Upper lobe of left lung (tissue), 6 donors: ENCODE data around the gene AFF1. TPM values are rescaled to one million over a fixed set of nuclear protein-coding genes. Genes with fewer than 3 reads are reported as not detected.
A peak's percentile ranks its signal among the peaks of the same experiment; 100 is the strongest.

Source experiments
- ATAC-seq, 2 donors: fragments of 200-7000 bp; cut with Tn5 transposase; one replicate each; pipeline ENCODE4 v1.9.1; 2022; ENCODE audit warnings: mild to moderate bottlenecking in 2 of 2, moderate library complexity in 2 of 2; ENCODE audit not compliant: low FRiP score in 2 of 2
- DNase-seq, 2 donors: peaks; one replicate each; pipeline ENCODE4 v3.0.0-alpha.2; 2019 to 2020
- H3K27ac ChIP-seq, 4 donors: fragments of 200-600 bp; sonication (generic); one replicate each; pipeline ENCODE4 v1.5.1; 2016 to 2019
- H3K27me3 ChIP-seq, 4 donors: fragments of 200-600 bp; sonication (generic); one replicate each; pipeline ENCODE4 v1.5.1; 2017 to 2019
- H3K36me3 ChIP-seq, 4 donors: fragments of 200-600 bp; sonication (generic); one replicate each; pipeline ENCODE4 v1.5.1; 2016 to 2019
- H3K4me1 ChIP-seq, 4 donors: fragments of 200-600 bp; sonication (generic); one replicate each; pipeline ENCODE4 v1.5.1; 2018 to 2019
- H3K4me3 ChIP-seq, 4 donors: fragments of 200-600 bp; sonication (generic); one replicate each; pipeline ENCODE4 v1.5.1; 2017 to 2019; ENCODE audit warnings: mild to moderate bottlenecking in 2 of 4, moderate library complexity in 1 of 4
- H3K9me3 ChIP-seq, 4 donors: fragments of 200-600 bp; sonication (generic); one replicate each; pipeline ENCODE4 v1.5.1; 2018 to 2019
- EP300 ChIP-seq, 4 donors: sonication (generic); formaldehyde crosslinking; IDR thresholded peaks; one replicate each; pipeline ENCODE4 v1.5.1; 2017; ENCODE audit warnings: antibody characterized with exemption in 4 of 4, control low read depth in 2 of 4
- POLR2A ChIP-seq, 4 donors: fragments of 450-650 bp; IDR thresholded peaks; one replicate each; pipeline ENCODE4 v1.5.1; 2016 to 2017; ENCODE audit warnings: antibody characterized with exemption in 4 of 4, mild to moderate bottlenecking in 2 of 4
- POLR2AphosphoS5 ChIP-seq, 2 donors: sonication (generic); formaldehyde crosslinking; IDR thresholded peaks; one replicate each; pipeline ENCODE4 v1.5.1; 2017; ENCODE audit warnings: antibody characterized with exemption in 2 of 2
- WGBS, 2 donors: methylation state at CpG; one replicate each; pipeline ENCODE4 v1.1.5; 2017 to 2018; 5-methylcytosine and 5-hydroxymethylcytosine counted together
- total RNA-seq, 6 donors: library from RNA; depleted of rRNA in 4 of 6; stranded (reverse); fragments of >200 nt in 4 of 6; gene quantifications; one replicate each; pipeline versions ENCODE4 v1.1.0 to v1.2.1, GENCODE V29; 2016 to 2021
- TF ChIP-seq, protein P1 (sequence below), 6 experiments: fragments of 450-650 bp in 4 of 6; fragments of 200-600 bp in 2 of 6; sonication (generic) in 2 of 6; IDR thresholded peaks; one replicate each; pipeline ENCODE4 v1.5.1; 2016 to 2019; ENCODE audit warnings: antibody characterized with exemption in 6 of 6
- donor health status: DM: no; HTN: no; CAD: no; lungs with moderate emphysema.
- donor health status: DM: no; HTN: yes; CAD: no; lungs with severe emphysema.

The AFF1 gene
- total RNA-seq, 6 donors from 2014 or later, result 45.5 to 124 (median 83.9) TPM

DNA sequence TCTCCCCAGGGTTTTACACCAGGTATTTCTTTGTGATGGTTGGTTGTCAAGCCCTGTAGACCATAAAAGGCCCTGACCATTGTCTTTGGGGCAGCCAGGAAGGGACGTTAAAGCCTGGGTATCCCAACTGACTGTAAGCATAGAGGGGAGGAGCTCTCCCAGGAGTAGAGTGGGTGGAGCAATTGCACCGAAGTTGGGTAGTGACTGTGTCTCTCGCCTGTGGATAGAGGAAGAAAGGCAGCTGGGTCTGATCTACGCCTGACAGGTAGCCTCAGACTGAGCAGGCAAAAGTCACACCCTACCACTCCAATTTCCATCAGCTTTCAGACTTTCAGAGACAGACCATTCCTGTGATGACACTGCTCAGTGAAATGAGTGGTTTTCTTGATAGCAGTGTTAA, 162.3 kb downstream of the AFF1 start:
- DNase-seq (no peak), ATAC-seq (no peak)
- no peak overlapping the region for H3K4me3 ChIP-seq
- H3K9me3 ChIP-seq, result no peaks in the 10 kb centered on the region
- TF ChIP-seq POLR2AphosphoS5 (IDR thresholded peaks at IDR 0.05) (no peak), POLR2A (IDR thresholded peaks at IDR 0.05) (no peak), EP300 (IDR thresholded peaks at IDR 0.05) (no peak)
- TF ChIP-seq, protein P1, sequence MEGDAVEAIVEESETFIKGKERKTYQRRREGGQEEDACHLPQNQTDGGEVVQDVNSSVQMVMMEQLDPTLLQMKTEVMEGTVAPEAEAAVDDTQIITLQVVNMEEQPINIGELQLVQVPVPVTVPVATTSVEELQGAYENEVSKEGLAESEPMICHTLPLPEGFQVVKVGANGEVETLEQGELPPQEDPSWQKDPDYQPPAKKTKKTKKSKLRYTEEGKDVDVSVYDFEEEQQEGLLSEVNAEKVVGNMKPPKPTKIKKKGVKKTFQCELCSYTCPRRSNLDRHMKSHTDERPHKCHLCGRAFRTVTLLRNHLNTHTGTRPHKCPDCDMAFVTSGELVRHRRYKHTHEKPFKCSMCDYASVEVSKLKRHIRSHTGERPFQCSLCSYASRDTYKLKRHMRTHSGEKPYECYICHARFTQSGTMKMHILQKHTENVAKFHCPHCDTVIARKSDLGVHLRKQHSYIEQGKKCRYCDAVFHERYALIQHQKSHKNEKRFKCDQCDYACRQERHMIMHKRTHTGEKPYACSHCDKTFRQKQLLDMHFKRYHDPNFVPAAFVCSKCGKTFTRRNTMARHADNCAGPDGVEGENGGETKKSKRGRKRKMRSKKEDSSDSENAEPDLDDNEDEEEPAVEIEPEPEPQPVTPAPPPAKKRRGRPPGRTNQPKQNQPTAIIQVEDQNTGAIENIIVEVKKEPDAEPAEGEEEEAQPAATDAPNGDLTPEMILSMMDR (IDR thresholded peaks at IDR 0.05), result no peak
- H3K4me1 ChIP-seq, result peaks cover 18 to 43% (median 30%) of the 10 kb centered on the region in 4 donors
- peaks cover 0 to 30% (median 5%) of the 10 kb centered on the region in 4 donors for H3K36me3 ChIP-seq
- WGBS, 2 donors, result 41 to 60% methylated on average over 4 of the region's 4 CpGs
- no peaks in the 10 kb centered on the region for H3K27me3 ChIP-seq
- no peak overlapping the region for H3K27ac ChIP-seq

GRCh38 chr4:87100168-87100567, 165.4 kb downstream of the AFF1 start:
- ATAC-seq (peak in 1 of 2 donors; percentile 78), DNase-seq (no peak)
- Histone ChIP-seq H3K36me3 (peaks cover 0 to 18% (median 1%) of the 10 kb centered on the region in 4 donors), H3K9me3 (no peaks in the 10 kb centered on the region), H3K27ac (no peak overlapping the region), H3K27me3 (no peaks in the 10 kb centered on the region), H3K4me3 (no peak overlapping the region), H3K4me1 (peaks cover 12 to 43% (median 28%) of the 10 kb centered on the region in 4 donors)
- 56 to 79% methylated on average over 1 of the region's 1 CpG for WGBS, 2 donors
- TF ChIP-seq POLR2A (IDR thresholded peaks at IDR 0.05) (no peak), POLR2AphosphoS5 (IDR thresholded peaks at IDR 0.05) (no peak), EP300 (IDR thresholded peaks at IDR 0.05) (no peak)
- TF ChIP-seq, protein P1 (IDR thresholded peaks at IDR 0.05), result no peak

- Histone ChIP-seq H3K4me3 (no peak overlapping the region), H3K4me1 (peaks cover 12 to 40% (median 27%) of the 10 kb centered on the region in 4 donors), H3K27ac (peak overlapping the region in 1 of 4 donors; percentile 7), H3K27me3 (no peaks in the 10 kb centered on the region), H3K9me3 (no peaks in the 10 kb centered on the region), H3K36me3 (peaks cover 0 to 22% (median 2%) of the 10 kb centered on the region in 4 donors)
- no peak for TF ChIP-seq EP300 (IDR thresholded peaks at IDR 0.05)
- no peak for TF ChIP-seq POLR2A (IDR thresholded peaks at IDR 0.05)
- TF ChIP-seq POLR2AphosphoS5 (IDR thresholded peaks at IDR 0.05), result no peak
- TF ChIP-seq, protein P1 (IDR thresholded peaks at IDR 0.05), result no peak
- DNase-seq, result no peak
- 60 to 68% methylated on average over 7 of the region's 7 CpGs for WGBS, 2 donors
- ATAC-seq, result no peak
Observed at GRCh38 chr4:87101543-87102199, 166.9 kb downstream of the AFF1 start.

- ATAC-seq (no peak), DNase-seq (no peak)
- Histone ChIP-seq H3K27me3 (no peaks in the 10 kb centered on the region), H3K4me1 (peaks cover 12 to 34% (median 25%) of the 10 kb centered on the region in 4 donors), H3K9me3 (no peaks in the 10 kb centered on the region), H3K4me3 (no peak overlapping the region), H3K27ac (peak overlapping the region in 3 of 4 donors; percentile 27 to 58 (median 41)), H3K36me3 (peaks cover 0 to 25% (median 5%) of the 10 kb centered on the region in 4 donors)
- TF ChIP-seq, protein P1 (IDR thresholded peaks at IDR 0.05), result no peak
- TF ChIP-seq POLR2A (IDR thresholded peaks at IDR 0.05), result no peak
- TF ChIP-seq POLR2AphosphoS5 (IDR thresholded peaks at IDR 0.05), result no peak
- no peak for TF ChIP-seq EP300 (IDR thresholded peaks at IDR 0.05)
- 70 to 92% methylated on average over 1 of the region's 1 CpG for WGBS, 2 donors
Observed at GRCh38 chr4:87103086-87103485, 168.3 kb downstream of the AFF1 start.
